NCI-H1436 (cell line): ENCODE results near the gene RNF167.

Experiments used
- DNase-seq: peaks from one replicate; lab custom pipeline; 2025; lab: John Stamatoyannopoulos, UW

RNF167 gene

DNA sequence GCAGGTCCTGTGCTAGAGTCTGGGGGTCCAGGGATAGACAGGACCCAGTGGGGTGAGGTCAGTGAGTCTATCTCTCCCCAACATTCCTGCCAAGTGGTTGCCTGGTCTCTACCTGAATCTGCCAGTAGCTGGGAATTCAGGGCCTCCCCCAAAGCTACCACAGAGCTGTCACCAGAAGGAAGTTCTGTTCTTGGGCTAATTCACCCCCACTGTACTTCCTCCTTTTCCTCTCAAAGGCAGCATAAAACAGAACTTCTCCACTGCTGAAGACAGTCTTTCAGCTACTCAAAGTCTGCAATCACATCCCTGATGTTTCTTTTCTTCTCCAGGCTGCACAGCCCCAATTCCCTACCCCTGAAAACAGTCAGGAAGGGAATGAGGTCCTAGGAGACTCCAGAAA, 38.7 kb downstream of the RNF167 start:
- DNase-seq, result no peak

GRCh38 chr17:4980644-4981216, 40.7 kb downstream of the RNF167 start:
- DNase-seq, result peak; percentile 56

- no peak for DNase-seq
Measured at GRCh38 chr17:4982305-4982704, 42.2 kb downstream of the RNF167 start.

- DNase-seq, result no peak
Measured at GRCh38 chr17:4986403-4986802, 46.3 kb downstream of the RNF167 start.

DNA sequence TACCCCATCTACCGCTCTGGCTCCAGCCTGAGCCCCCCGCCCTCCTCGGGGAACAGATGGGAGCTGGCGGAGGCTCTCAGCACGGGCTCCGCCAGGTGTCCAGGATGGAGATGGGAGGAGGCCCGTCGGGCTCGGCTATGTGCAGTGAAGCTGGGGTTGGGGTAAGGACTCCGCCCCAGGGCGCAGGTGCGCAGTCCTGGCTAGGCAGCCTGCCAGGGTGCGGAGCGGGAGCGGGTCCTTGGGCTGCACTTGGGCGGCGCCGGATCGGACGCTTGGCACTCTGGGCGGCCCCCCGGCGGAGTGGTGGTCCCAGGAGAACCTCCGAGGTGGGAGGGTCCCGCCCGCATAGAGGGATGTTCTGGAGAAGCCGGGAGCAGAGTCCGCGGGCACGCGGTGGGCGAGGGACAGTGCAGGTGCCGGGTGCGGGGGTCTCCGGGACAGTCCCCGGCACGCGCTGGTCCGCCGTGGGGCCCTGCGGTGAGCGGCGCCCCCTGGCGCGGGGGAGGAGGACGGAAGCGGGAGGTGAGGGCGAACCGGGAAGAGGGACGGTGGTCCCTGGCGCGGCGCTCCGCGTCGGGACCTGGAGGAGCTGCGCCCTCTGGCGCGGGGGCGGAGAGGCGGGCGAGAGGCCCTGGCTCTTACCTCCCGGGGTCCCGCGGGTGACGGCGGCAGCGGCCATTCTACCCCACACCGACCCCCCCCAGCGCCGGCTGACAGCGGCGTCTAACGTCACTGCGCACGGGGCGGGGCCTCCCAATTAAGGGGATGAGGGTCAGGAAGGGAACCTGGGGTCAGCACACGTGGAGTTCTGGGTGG, 47.1 kb downstream of the RNF167 start, which contains the start of gene CAMTA2:
Gene CAMTA2, minus strand, starts transcription at position 725 of the 816 bp plus-strand sequence. CDS start 1,453 bp downstream, outside the sequence.
- peak; percentile 76 for DNase-seq

- peak; percentile 62 for DNase-seq
Measured at GRCh38 chr17:4987767-4988567, 47.9 kb downstream of the RNF167 start.

GRCh38 chr17:4994081-4994595, 54.1 kb downstream of the RNF167 start:
- DNase-seq, result no peak
